RWPE1 (cell line): Measurements from ENCODE around the gene RNF34.

ENCODE experiments used
- CTCF ChIA-PET: fragments of 350-600 bp; sonication (Branson Sonifier 250); formaldehyde crosslinking; extraction: SDS; loops from one replicate; lab custom pipeline; 2021; lab: Yijun Ruan, JAX
- POLR2A ChIA-PET: fragments of 400-600 bp; formaldehyde crosslinking; extraction: SDS; loops from one replicate; lab custom pipeline; 2020; ENCODE audit warnings: antibody characterized with exemption; ENCODE audit not compliant: low non-redundant PET; lab: Yijun Ruan, JAX
- DNase-seq: peaks from one replicate; pipeline ENCODE4 v3.0.0; 2012; ENCODE audit warnings: low spot score
- H3K27ac ChIP-seq: fragments of 450-650 bp; 2 replicates; pipeline ENCODE4 v1.5.1; 2017
- TF ChIP-seq, protein P1 (sequence below): fragments of 450-650 bp; conservative IDR thresholded peaks from 2 replicates; pipeline ENCODE4 v1.5.1; 2017; ENCODE audit warnings: low read depth, mild to moderate bottlenecking

The RNF34 gene

DNA sequence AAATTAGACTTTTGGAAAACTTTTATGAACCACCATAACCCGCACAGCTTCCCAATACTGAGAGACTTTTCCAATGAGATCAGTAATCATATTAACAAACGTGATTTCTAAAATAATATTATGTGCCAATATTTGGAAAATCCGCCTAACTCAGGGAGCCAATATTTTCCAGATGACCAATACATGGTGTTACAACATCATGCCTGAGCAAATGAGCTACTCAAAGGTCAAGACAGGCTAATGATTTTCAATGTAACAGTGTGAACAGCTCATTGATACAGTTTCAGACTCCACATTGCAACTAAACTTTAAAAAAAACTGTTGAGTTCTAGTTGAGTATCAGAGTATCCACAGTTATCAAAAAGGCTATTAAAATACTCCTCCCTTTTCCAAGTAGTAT, 46.8 kb downstream of the RNF34 start:
- POLR2A ChIA-PET: no interaction called here
- H3K27ac ChIP-seq: no peak overlapping the region
- CTCF ChIA-PET: interaction anchor here (0.7 kb wide), 1 partner anchor 23 kb away, joined by 4 read pairs; no protein-coding TSS in a partner anchor

DNA sequence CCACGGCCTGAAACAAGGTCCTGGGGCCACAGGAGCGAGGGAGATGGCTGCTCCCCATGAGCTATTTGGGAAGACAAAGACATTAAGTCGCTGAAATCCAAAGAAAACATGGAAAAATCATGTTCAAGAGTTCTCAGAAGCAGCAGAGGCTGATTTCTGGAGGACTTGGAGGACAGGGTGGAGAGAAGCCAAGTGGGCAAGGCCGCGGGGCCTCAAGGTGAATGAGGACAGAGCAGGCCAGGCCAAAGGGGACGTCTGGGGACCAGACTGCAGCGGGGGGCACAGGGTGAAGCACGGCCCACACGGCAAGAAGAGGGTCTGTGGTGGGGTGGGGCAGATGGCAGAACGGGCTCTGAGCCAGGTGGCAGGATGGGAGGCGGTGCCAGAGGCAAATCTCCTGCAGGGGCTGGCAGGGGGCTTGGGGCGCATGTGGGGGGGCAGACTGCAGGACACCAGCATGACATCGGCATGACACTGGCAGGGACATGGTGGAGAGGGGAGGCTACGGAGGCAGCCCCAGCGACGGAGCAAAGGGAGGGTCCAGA, 48.9 kb downstream of the RNF34 start:
- ChIA-PET CTCF (interaction anchor here (0.6 to 0.7 kb wide), 2 partner anchors 83 to 975 kb away, joined by 3 to 4 read pairs; no protein-coding TSS in a partner anchor), POLR2A (no interaction called here)
- TF ChIP-seq, protein P1, sequence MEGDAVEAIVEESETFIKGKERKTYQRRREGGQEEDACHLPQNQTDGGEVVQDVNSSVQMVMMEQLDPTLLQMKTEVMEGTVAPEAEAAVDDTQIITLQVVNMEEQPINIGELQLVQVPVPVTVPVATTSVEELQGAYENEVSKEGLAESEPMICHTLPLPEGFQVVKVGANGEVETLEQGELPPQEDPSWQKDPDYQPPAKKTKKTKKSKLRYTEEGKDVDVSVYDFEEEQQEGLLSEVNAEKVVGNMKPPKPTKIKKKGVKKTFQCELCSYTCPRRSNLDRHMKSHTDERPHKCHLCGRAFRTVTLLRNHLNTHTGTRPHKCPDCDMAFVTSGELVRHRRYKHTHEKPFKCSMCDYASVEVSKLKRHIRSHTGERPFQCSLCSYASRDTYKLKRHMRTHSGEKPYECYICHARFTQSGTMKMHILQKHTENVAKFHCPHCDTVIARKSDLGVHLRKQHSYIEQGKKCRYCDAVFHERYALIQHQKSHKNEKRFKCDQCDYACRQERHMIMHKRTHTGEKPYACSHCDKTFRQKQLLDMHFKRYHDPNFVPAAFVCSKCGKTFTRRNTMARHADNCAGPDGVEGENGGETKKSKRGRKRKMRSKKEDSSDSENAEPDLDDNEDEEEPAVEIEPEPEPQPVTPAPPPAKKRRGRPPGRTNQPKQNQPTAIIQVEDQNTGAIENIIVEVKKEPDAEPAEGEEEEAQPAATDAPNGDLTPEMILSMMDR: no peak
- DNase-seq: no peak
- H3K27ac ChIP-seq: no peak overlapping the region

More for the DNA sequence above, 46.8 kb downstream of the RNF34 start:
- TF ChIP-seq, protein P1: no peak
- DNase-seq: no peak

DNA sequence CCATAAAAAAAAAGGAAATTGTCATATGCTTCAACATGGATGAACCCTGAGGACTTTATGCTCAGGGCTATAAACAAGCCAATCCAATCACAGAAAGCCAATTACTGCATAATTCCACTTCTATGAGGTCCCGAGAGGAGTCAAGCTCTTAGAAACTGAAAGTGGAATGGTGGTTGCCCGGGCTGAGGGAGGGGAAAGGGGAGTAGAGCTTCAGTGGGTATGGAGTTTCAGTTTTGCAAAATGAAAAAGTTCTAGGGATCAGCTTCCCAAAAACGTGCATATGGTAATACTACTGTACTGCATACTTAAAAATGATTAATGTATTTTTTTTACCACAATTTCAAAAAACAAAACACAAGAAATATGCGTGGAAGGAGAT, 52.0 kb downstream of the RNF34 start:
- TF ChIP-seq, protein P1: no peak
- DNase-seq: no peak
- CTCF ChIA-PET: interaction anchor here (1.8 kb wide), 1 partner anchor 9 kb away, joined by 20 read pairs; no protein-coding TSS in a partner anchor
- POLR2A ChIA-PET: no interaction called here
- H3K27ac ChIP-seq: peak overlapping the region; percentile 66

DNA sequence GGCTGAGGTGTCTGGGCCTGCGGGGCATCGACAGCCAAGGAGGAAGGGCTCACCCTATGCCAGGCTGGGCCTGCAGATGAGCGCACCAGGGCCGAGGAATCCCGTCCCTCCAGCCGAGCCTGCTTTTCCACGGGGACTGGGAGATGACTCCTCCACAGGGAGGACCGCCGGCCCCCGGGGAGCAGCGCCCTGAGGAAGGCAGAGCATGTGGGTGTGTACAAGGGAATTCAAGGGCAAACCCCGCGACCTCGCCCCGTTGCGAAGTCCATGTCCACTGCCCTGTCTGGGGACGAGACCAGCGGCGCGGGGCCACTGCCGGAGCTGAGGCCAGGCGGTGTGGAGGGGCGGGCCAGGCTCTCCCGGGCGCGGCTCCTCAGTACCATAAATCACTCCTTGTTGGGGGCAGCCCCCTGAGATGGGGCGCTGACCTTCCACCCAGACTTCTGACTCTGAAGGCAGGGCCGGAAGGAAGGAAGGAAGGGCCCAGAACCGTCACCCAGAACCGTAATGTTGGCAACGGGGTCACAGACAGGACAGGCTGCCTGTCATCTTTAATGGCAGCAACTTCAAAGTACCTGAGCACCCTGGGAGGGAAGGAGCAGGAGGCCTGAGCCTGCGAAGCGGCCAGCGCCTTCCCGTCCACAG, 52.5 kb downstream of the RNF34 start:
- peak; percentile 66 for DNase-seq
- peak overlapping the region; percentile 66 for H3K27ac ChIP-seq
- POLR2A ChIA-PET: no interaction called here
- CTCF ChIA-PET: interaction anchor here (0.5 to 1.8 kb wide), 3 partner anchors 9 to 293 kb away, joined by 3 to 20 read pairs (median 3); no protein-coding TSS in a partner anchor
- TF ChIP-seq, protein P1: no peak

DNA sequence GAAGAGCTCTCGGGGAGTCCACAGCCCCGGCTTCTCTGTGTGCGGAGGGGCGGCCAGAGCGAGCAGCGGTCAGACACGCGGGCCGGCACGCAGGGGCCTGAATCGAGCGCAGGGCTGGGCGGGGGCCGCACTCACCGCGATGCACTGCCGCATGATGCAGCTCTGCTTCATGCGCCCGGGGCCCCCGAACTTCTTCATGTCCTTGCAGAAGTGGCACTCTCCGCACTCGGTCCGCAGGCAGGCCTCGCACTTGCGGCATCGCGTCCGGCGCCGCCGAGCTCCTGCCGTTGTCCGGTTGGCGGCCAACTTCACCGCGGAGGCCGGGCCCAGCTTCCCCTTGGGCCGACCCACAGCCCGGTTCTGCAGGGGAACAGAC, 53.1 kb downstream of the RNF34 start:
- POLR2A ChIA-PET: no interaction called here
- CTCF ChIA-PET: interaction anchor here (0.5 to 1.8 kb wide), 3 partner anchors 10 to 293 kb away, joined by 3 to 20 read pairs (median 3); no protein-coding TSS in a partner anchor
- H3K27ac ChIP-seq: peak overlapping the region; percentile 66
- no peak for DNase-seq
- TF ChIP-seq, protein P1: no peak

DNA sequence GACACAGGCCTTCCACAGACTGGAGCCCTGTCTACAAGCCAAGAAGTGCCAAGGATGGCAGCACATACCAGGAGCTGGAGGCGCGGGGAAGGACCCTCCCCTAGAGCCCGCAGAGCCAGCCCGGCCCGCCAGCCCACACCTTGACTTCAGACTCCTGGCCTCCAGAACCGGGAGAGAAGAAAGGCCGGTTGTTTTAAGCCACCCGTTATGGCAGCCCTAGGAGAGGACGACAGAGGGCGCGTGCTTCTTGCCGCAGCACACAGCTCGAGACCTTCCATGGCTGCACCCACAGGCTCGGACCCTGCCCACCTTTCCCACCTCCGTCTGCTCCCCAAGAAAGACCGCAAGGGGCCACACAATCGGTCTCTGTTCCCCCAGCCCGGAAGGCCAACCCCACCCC, 53.7 kb downstream of the RNF34 start:
- no peak overlapping the region for H3K27ac ChIP-seq
- TF ChIP-seq, protein P1: no peak
- POLR2A ChIA-PET: no interaction called here
- no peak for DNase-seq
- CTCF ChIA-PET: interaction anchor here (0.6 kb wide), 1 partner anchor 81 kb away, joined by 4 read pairs; no protein-coding TSS in a partner anchor
